Neuronal stem cell (in vitro differentiated cells): ENCODE results near the gene SH2D4B.

Experiments
- DNase-seq: peaks from one replicate; pipeline ENCODE4 v3.0.0-alpha.2; 2013; ENCODE audit warnings: low spot score
- H2AFZ ChIP-seq: one replicate; pipeline ENCODE4 v1.6.1; 2013; ENCODE audit warnings: mild to moderate bottlenecking, low read length, inconsistent platforms
- H2AK5ac ChIP-seq: 2 replicates; pipeline ENCODE4 v1.6.1; 2013; ENCODE audit warnings: low read depth, mild to moderate bottlenecking, inconsistent platforms, low read length, moderate library complexity, mixed read lengths
- H2BK120ac ChIP-seq: 2 replicates; pipeline ENCODE4 v1.6.1; 2013; ENCODE audit warnings: low read depth, mild to moderate bottlenecking, inconsistent platforms, low read length, moderate library complexity, mixed read lengths
- H2BK12ac ChIP-seq: one replicate; pipeline ENCODE4 v1.6.1; 2013; ENCODE audit warnings: low read length, inconsistent platforms
- H2BK15ac ChIP-seq: 2 replicates; pipeline ENCODE4 v1.6.1; 2013; ENCODE audit warnings: mild to moderate bottlenecking, low read length, inconsistent platforms, mixed read lengths
- H2BK5ac ChIP-seq: one replicate; pipeline ENCODE4 v1.6.1; 2013; ENCODE audit warnings: inconsistent platforms, mild to moderate bottlenecking, low read length, moderate library complexity
- H3K14ac ChIP-seq: one replicate; pipeline ENCODE4 v1.6.1; 2013; ENCODE audit warnings: low read length, inconsistent platforms
- H3K18ac ChIP-seq: 2 replicates; pipeline ENCODE4 v1.6.1; 2013; ENCODE audit warnings: low read length, inconsistent platforms
- H3K23ac ChIP-seq: 2 replicates; pipeline ENCODE4 v1.6.1; 2013; ENCODE audit warnings: low read depth, mild to moderate bottlenecking, mixed read lengths, low read length, inconsistent platforms; ENCODE audit not compliant: poor library complexity
- H3K27ac ChIP-seq: replicated peaks from 3 replicates; pipeline ENCODE4 v1.5.1; 2013; ENCODE audit warnings: low read length, inconsistent platforms
- H3K27me3 ChIP-seq, 3 experiments: 2 replicates each; pipeline ENCODE4 v1.6.1; 2013; ENCODE audit warnings: low read length in 3 of 3, mild to moderate bottlenecking in 2 of 3, inconsistent platforms in 1 of 3, low read depth in 1 of 3, mixed read lengths in 1 of 3, moderate library complexity in 1 of 3; ENCODE audit not compliant: control insufficient read depth in 3 of 3, insufficient read depth in 3 of 3
- H3K36me3 ChIP-seq, 2 donors: replicated peaks in 1 of 2; 2 replicates each; pipeline ENCODE4 v1.6.1; 2013; ENCODE audit warnings: low read length in 2 of 2; ENCODE audit not compliant: control insufficient read depth in 2 of 2, insufficient read depth in 2 of 2
- H3K4ac ChIP-seq: 2 replicates; pipeline ENCODE4 v1.6.1; 2013; ENCODE audit warnings: inconsistent platforms, mild to moderate bottlenecking, low read length, moderate library complexity
- H3K4me1 ChIP-seq, 2 donors: 1 replicate in 1 of 2; 2 replicates in 1 of 2; pipeline ENCODE4 v1.6.1; 2013; ENCODE audit warnings: low read length in 2 of 2, low read depth in 1 of 2; ENCODE audit not compliant: control insufficient read depth in 2 of 2, insufficient read depth in 1 of 2
- H3K4me2 ChIP-seq: one replicate; pipeline ENCODE4 v1.6.1; 2013; ENCODE audit warnings: mild to moderate bottlenecking, low read length, inconsistent platforms; ENCODE audit not compliant: insufficient read depth, poor library complexity, severe bottlenecking
- H3K4me3 ChIP-seq, 2 donors: 2 replicates each; pipeline ENCODE4 v1.5.1; 2013; ENCODE audit warnings: low read length in 2 of 2, mild to moderate bottlenecking in 2 of 2, inconsistent platforms in 1 of 2, moderate library complexity in 1 of 2
- H3K79me1 ChIP-seq: one replicate; pipeline ENCODE4 v1.6.1; 2013; ENCODE audit warnings: low read depth, mild to moderate bottlenecking, inconsistent platforms, low read length, moderate library complexity
- H3K9ac ChIP-seq: one replicate; pipeline ENCODE4 v1.6.1; 2013; ENCODE audit warnings: mild to moderate bottlenecking, low read depth, low read length, inconsistent platforms; ENCODE audit not compliant: poor library complexity
- H3K9me3 ChIP-seq, 2 donors: replicated peaks in 1 of 2; 2 replicates each; pipeline versions ENCODE3 to v1.6.1; 2013; ENCODE audit warnings: low read length in 2 of 2, mild to moderate bottlenecking in 2 of 2, inconsistent platforms in 1 of 2, low read depth in 1 of 2, mixed read lengths in 1 of 2, moderate library complexity in 1 of 2; ENCODE audit not compliant: control insufficient read depth in 2 of 2, insufficient read depth in 1 of 2
- H4K8ac ChIP-seq: one replicate; pipeline ENCODE4 v1.6.1; 2013; ENCODE audit warnings: low read depth, mild to moderate bottlenecking, inconsistent platforms, low read length, moderate library complexity
- H4K91ac ChIP-seq: one replicate; pipeline ENCODE4 v1.6.1; 2013; ENCODE audit warnings: low read length, low read depth, mild to moderate bottlenecking, inconsistent platforms; ENCODE audit not compliant: poor library complexity
- WGBS, 2 donors: extraction: QIAGEN DNeasy Blood & Tissue Kit; methylation state at CpG; one replicate each; pipeline ENCODE4 v1.1.7; 2013; ENCODE audit warnings: missing lambda C conversion rate in 2 of 2, mixed read lengths in 1 of 2; ENCODE audit not compliant: insufficient read length in 2 of 2, insufficient replicate concordance in 1 of 2; ENCODE audit errors: extremely low coverage in 2 of 2; 5-methylcytosine and 5-hydroxymethylcytosine counted together

SH2D4B gene

DNA sequence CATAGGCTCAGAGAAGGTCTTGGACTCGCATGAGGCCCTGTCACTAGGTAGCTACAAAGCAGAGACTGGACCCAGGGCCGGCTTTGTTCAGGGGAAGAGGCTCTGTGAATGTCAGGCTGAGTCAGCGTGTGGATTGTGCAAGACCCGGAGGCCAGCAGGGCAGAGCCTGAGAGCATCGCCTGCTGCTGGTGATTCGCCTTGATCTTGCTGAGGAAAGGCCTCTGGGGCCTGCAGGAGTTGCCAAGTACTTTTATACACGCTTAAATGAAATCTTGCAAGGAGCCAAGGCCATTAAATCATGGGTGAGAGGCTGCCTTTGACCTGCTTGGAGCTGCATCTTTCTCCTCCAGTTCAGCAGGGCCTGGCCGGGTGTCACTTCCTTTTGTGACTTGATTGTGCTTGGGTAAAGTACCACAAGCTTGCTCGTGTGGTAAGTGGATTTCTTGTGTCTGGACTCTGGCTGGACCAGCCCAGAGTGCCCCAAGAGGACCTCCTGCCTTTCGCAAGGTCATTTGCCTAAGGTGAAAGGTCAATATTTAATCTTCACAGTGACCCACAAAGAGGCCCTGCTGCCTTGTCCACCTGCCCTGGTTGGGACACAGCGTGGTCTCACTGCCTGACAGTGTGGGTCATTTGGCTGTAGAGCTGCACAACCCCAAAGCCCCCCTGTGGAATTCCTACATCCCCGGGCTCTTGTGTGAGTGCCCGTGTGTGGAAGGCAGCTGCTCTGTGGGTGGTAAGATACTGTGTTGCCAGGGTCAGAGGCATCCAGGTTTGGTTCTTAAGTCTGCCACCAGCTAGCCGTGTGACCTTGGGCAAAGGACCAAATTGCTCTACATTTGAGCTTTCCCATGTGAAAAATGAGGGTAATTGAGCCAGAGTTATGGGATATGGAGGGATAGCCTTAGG is 38.6 kb upstream of the SH2D4B start:
- Histone ChIP-seq H2AK5ac (no peak overlapping the region), H3K4ac (no peak overlapping the region), H3K4me3 (no peak overlapping the region), H3K36me3 (peaks cover 0 to 65% of the 10 kb centered on the region in 2 donors), H4K91ac (no peak overlapping the region), H2BK12ac (no peak overlapping the region), H2BK15ac (no peak overlapping the region), H3K27ac (no peak overlapping the region), H3K27me3 (no peaks in the 10 kb centered on the region), H3K9ac (no peak overlapping the region), H3K4me2 (no peak overlapping the region), H2BK5ac (no peak overlapping the region), H3K23ac (no peak overlapping the region), H4K8ac (no peak overlapping the region), H3K4me1 (peaks cover 38 to 47% of the 10 kb centered on the region in 2 donors), H2AFZ (no peak overlapping the region), H2BK120ac (no peak overlapping the region), H3K14ac (no peak overlapping the region), H3K9me3 (peaks cover 2 to 21% of the 10 kb centered on the region in 2 donors), H3K18ac (no peak overlapping the region), H3K79me1 (peaks cover 19% of the 10 kb centered on the region)
- no CpG with 5 or more reads among the region's 14 CpGs for WGBS, 2 donors
- no peak for DNase-seq

DNA sequence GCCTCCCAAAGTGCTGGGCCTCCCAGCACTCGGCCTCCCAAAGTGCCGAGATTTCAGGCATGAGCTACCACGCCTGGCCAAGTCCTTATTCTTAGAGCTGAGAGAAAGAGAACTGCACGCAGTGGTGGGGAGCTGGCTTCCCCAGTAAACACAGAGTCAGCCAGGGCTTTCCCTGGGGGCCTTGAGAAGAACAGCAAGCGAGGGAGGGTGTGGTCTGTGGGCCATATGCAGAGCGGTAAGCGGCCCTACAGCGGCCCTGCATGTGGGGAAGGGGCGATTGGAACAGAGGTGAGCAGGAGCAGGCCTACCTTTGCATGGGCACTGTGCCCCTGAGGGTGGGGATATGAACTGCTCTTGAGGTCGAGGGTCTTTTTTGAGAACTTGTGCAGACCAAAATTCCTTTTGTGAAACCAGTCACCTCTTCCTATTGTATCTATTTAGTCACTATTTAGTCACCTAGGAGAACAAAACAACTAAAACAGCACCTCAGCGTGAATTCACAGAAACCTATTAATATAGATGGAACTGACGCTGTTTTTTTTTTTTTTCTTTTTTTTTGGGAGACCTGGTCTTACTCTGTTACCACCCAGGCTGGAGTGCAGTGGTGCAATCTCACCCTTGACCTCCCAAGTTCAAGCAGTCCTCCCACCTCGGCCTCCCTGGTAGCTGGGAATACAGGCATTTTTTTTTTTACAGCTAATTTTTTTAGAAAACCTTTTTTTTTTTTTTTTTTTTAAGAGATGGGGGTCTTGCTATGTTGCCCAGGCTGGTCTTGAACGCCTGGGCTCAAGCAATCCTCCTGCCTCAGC is 36.9 kb upstream of the SH2D4B start:
- H3K18ac ChIP-seq: peak overlapping the region; percentile 16
- peak overlapping the region; percentile 14 for H3K14ac ChIP-seq
- no peak overlapping the region for H3K4ac ChIP-seq
- H2AK5ac ChIP-seq: no peak overlapping the region
- H3K4me1 ChIP-seq: peaks cover 41 to 55% of the 10 kb centered on the region in 2 donors
- no peak overlapping the region for H4K8ac ChIP-seq
- no peak overlapping the region for H3K9ac ChIP-seq
- no peak overlapping the region for H2BK120ac ChIP-seq
- no peak overlapping the region for H2BK12ac ChIP-seq
- H3K36me3 ChIP-seq: peaks cover 0 to 57% of the 10 kb centered on the region in 2 donors
- H3K23ac ChIP-seq: no peak overlapping the region
- no peak overlapping the region for H3K27ac ChIP-seq
- H4K91ac ChIP-seq: no peak overlapping the region
- DNase-seq: no peak
- no peaks in the 10 kb centered on the region for H3K27me3 ChIP-seq
- H2BK5ac ChIP-seq: peak overlapping the region; percentile 8
- peaks cover 0 to 11% of the 10 kb centered on the region in 2 donors for H3K9me3 ChIP-seq
- peaks cover 19% of the 10 kb centered on the region for H3K79me1 ChIP-seq
- no peak overlapping the region for H2AFZ ChIP-seq
- WGBS, 2 donors: no CpG with 5 or more reads among the region's 14 CpGs
- H2BK15ac ChIP-seq: no peak overlapping the region
- no peak overlapping the region for H3K4me2 ChIP-seq
- no peak overlapping the region for H3K4me3 ChIP-seq

DNA sequence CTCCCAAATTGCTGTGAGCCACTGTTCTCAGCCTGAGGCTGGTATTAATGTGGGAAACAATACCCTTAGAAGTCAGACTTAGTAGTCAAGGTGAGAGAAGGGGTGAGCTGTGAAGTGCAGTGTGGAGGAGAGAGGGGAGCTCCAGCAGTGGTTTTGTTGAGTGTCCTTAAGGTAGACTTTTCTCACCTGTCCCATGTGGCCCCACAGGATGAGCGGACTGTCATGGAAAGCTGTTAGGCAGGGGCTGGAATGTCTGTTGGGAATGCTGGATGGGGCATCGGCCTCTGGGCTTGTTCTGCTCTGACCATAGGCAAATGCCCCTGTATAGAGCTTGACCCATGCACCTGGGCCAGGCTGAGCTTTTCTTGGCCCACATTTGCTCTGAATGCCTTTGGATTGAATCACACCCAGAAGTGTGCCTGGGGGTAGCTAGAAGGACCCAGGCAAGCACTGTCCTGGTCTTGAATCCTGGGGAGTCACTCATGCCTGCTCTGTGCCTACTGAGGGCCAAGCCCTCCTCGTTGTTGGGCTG is 36.3 kb upstream of the SH2D4B start:
- H2BK12ac ChIP-seq: no peak overlapping the region
- H2BK120ac ChIP-seq: no peak overlapping the region
- H3K14ac ChIP-seq: no peak overlapping the region
- no peak overlapping the region for H2BK5ac ChIP-seq
- H3K9me3 ChIP-seq: peaks cover 0 to 5% of the 10 kb centered on the region in 2 donors
- peaks cover 0 to 57% of the 10 kb centered on the region in 2 donors for H3K36me3 ChIP-seq
- peak overlapping the region; percentile 5 for H3K18ac ChIP-seq
- H3K79me1 ChIP-seq: peaks cover 19% of the 10 kb centered on the region
- H4K8ac ChIP-seq: no peak overlapping the region
- H3K23ac ChIP-seq: no peak overlapping the region
- peaks cover 41 to 55% of the 10 kb centered on the region in 2 donors for H3K4me1 ChIP-seq
- H2BK15ac ChIP-seq: no peak overlapping the region
- H3K27me3 ChIP-seq: no peaks in the 10 kb centered on the region
- no CpG with 5 or more reads among the region's 3 CpGs for WGBS, 2 donors
- no peak overlapping the region for H2AFZ ChIP-seq
- H3K27ac ChIP-seq: no peak overlapping the region
- H2AK5ac ChIP-seq: no peak overlapping the region
- no peak overlapping the region for H4K91ac ChIP-seq
- H3K4me2 ChIP-seq: no peak overlapping the region
- H3K9ac ChIP-seq: no peak overlapping the region
- H3K4ac ChIP-seq: no peak overlapping the region
- DNase-seq: no peak
- no peak overlapping the region for H3K4me3 ChIP-seq
